A549 (cell line): ENCODE results near the gene CEP97. TPM values are rescaled to one million over a fixed set of nuclear protein-coding genes. Genes with fewer than 3 reads are reported as not detected.

Experiments used
- ATOH8 ChIP-seq: fragments of 250-450 bp; sonication (Bioruptor Pico); IDR thresholded peaks from 2 replicates; pipeline ENCODE4 v1.5.0; 2020; ENCODE audit warnings: low read depth, mild to moderate bottlenecking, moderate library complexity
- BHLHE40 ChIP-seq: IDR thresholded peaks from 2 replicates; pipeline ENCODE4 v1.6.1; 2012; ENCODE audit warnings: low read depth, low read length, inconsistent platforms
- CBX2 ChIP-seq: fragments of 200-600 bp; sonication (generic); IDR thresholded peaks from 2 replicates; pipeline ENCODE4 v1.6.1; 2016; ENCODE audit warnings: low read depth, mild to moderate bottlenecking, borderline replicate concordance
- CBX8 ChIP-seq: fragments of 200-600 bp; sonication (generic); IDR thresholded peaks from 2 replicates; pipeline ENCODE4 v1.6.1; 2016
- CHD2 ChIP-seq: fragments of 150-350 bp; IDR thresholded peaks from 2 replicates; pipeline ENCODE4 v1.6.1; 2014; ENCODE audit warnings: low read length; ENCODE audit not compliant: partially characterized antibody
- CTCF ChIP-seq: fragments of >200 bp; sonication (Bioruptor Twin); formaldehyde crosslinking; IDR thresholded peaks from 3 replicates; pipeline ENCODE4 v1.5.1; 2016
- E2F6 ChIP-seq: IDR thresholded peaks from 2 replicates; pipeline ENCODE4 v1.6.1; 2012; ENCODE audit warnings: low read depth, borderline replicate concordance
- EHMT2 ChIP-seq: fragments of 200-600 bp; sonication (generic); IDR thresholded peaks from 2 replicates; pipeline ENCODE4 v1.6.1; 2016; ENCODE audit warnings: antibody characterized with exemption, low read depth, mild to moderate bottlenecking, moderate library complexity
- EP300 ChIP-seq, 2 experiments: fragments of >200 bp; sonication (Bioruptor Twin); formaldehyde crosslinking; IDR thresholded peaks; 2 replicates in 1 of 2; 3 replicates in 1 of 2; pipeline ENCODE4 v1.6.1; 2016 to 2017
- ESRRA ChIP-seq: fragments of 150-350 bp; IDR thresholded peaks from 2 replicates; pipeline ENCODE4 v1.6.1; 2014; ENCODE audit warnings: mild to moderate bottlenecking, low read length, borderline replicate concordance
- FOSB ChIP-seq: fragments of 250-450 bp; sonication (Bioruptor Pico); IDR thresholded peaks from 2 replicates; pipeline ENCODE4 v1.5.0; 2020; ENCODE audit warnings: mild to moderate bottlenecking, moderate library complexity
- FOSL2 ChIP-seq, 2 experiments: fragments of 450-650 bp in 1 of 2; fragments of >200 bp in 1 of 2; sonication (Bioruptor Twin) in 1 of 2; formaldehyde crosslinking; IDR thresholded peaks; 2 replicates each; pipeline versions ENCODE4 v1.5.0 to v1.6.1; 2016 to 2020; ENCODE audit warnings: mild to moderate bottlenecking in 1 of 2, moderate library complexity in 1 of 2
- FOXS1 ChIP-seq: fragments of 250-450 bp; sonication (Bioruptor Pico); IDR thresholded peaks from 2 replicates; pipeline ENCODE4 v1.5.0; 2020; ENCODE audit warnings: mild to moderate bottlenecking, moderate library complexity
- HDAC2 ChIP-seq: fragments of 200-600 bp; sonication (generic); IDR thresholded peaks from 2 replicates; pipeline ENCODE4 v1.6.1; 2016
- HES2 ChIP-seq: fragments of >200 bp; sonication (Bioruptor Twin); formaldehyde crosslinking; IDR thresholded peaks from 2 replicates; pipeline ENCODE4 v1.6.1; 2016
- HMGXB4 ChIP-seq: fragments of 250-450 bp; sonication (Bioruptor Pico); IDR thresholded peaks from 2 replicates; pipeline ENCODE4 v1.5.0; 2021; ENCODE audit warnings: mild to moderate bottlenecking, moderate library complexity, borderline replicate concordance
- HOXA7 ChIP-seq: fragments of 250-450 bp; sonication (Bioruptor Pico); IDR thresholded peaks from 2 replicates; pipeline ENCODE4 v1.5.0; 2020; ENCODE audit warnings: mild to moderate bottlenecking, moderate library complexity
- HOXB5 ChIP-seq: fragments of 250-450 bp; sonication (Bioruptor Pico); IDR thresholded peaks from 2 replicates; pipeline ENCODE4 v1.5.0; 2020; ENCODE audit warnings: mild to moderate bottlenecking, moderate library complexity
- KDM1A ChIP-seq: fragments of 200-600 bp; sonication (generic); IDR thresholded peaks from 2 replicates; pipeline ENCODE4 v1.6.1; 2016; ENCODE audit warnings: low read depth, mild to moderate bottlenecking
- KDM5A ChIP-seq: fragments of 200-600 bp; sonication (generic); IDR thresholded peaks from 2 replicates; pipeline ENCODE4 v1.6.1; 2016; ENCODE audit warnings: antibody characterized with exemption, mild to moderate bottlenecking
- MYC ChIP-seq: IDR thresholded peaks from 2 replicates; pipeline ENCODE4 v1.6.1; 2012; ENCODE audit warnings: mild to moderate bottlenecking, inconsistent platforms, low read length, improper control_type of control experiment, borderline replicate concordance
- PBX3 ChIP-seq: IDR thresholded peaks from 2 replicates; pipeline ENCODE4 v1.6.1; 2012
- POLR2A ChIP-seq: IDR thresholded peaks from 2 replicates; pipeline ENCODE4 v1.6.1; 2012; ENCODE audit warnings: mild to moderate bottlenecking, low read length
- RAD21 ChIP-seq, 2 experiments: fragments of >200 bp in 1 of 2; sonication (Bioruptor Twin) in 1 of 2; formaldehyde crosslinking in 1 of 2; IDR thresholded peaks in 1 of 2; conservative IDR thresholded peaks in 1 of 2; 2 replicates in 1 of 2; 3 replicates in 1 of 2; pipeline ENCODE4 v1.6.1; 2012 to 2018; ENCODE audit warnings: inconsistent platforms in 1 of 2
- RCOR1 ChIP-seq: fragments of 150-350 bp; IDR thresholded peaks from 2 replicates; pipeline ENCODE4 v1.6.1; 2014; ENCODE audit warnings: antibody characterized with exemption, low read length, low read depth
- REST ChIP-seq: fragments of 200-600 bp; sonication (generic); IDR thresholded peaks from 2 replicates; pipeline ENCODE4 v1.6.1; 2016; ENCODE audit warnings: antibody characterized with exemption, mild to moderate bottlenecking, moderate library complexity
- RFX5 ChIP-seq: fragments of 450-650 bp; IDR thresholded peaks from 2 replicates; pipeline ENCODE4 v1.7.1; 2014; ENCODE audit warnings: antibody characterized with exemption, mild to moderate bottlenecking, moderate library complexity
- SMC3 ChIP-seq: fragments of >200 bp; sonication (Bioruptor Twin); formaldehyde crosslinking; IDR thresholded peaks from 3 replicates; pipeline ENCODE4 v1.6.1; 2018; ENCODE audit warnings: inconsistent platforms
- TFCP2L1 ChIP-seq: fragments of 250-450 bp; sonication (Bioruptor Pico); IDR thresholded peaks from 2 replicates; pipeline ENCODE4 v1.5.0; 2021; ENCODE audit warnings: mild to moderate bottlenecking
- TP53 ChIP-seq: fragments of 250-450 bp; sonication (Bioruptor Pico); IDR thresholded peaks from 2 replicates; pipeline ENCODE4 v1.5.0; 2021; ENCODE audit warnings: mild to moderate bottlenecking, moderate library complexity
- ZFP36 ChIP-seq: fragments of 450-650 bp; IDR thresholded peaks from 2 replicates; pipeline ENCODE4 v1.6.1; 2014; ENCODE audit warnings: borderline replicate concordance; ENCODE audit not compliant: partially characterized antibody
- ZSCAN20 ChIP-seq: fragments of 250-450 bp; sonication (Bioruptor Pico); IDR thresholded peaks from 2 replicates; pipeline ENCODE4 v1.8.0; 2022; ENCODE audit warnings: mild to moderate bottlenecking, moderate library complexity
- polyA plus RNA-seq, 4 experiments: library from polyadenylated mRNA; depleted of rRNA in 3 of 4; stranded (reverse); fragments of >200 nt; fragmentation: RNase III in 1 of 4; extraction: RNeasy Plus Mini Kit Qiagen cat#74134 plus additional on column Dnase treatment in 1 of 4; gene quantifications; 2 replicates in 3 of 4; 3 replicates in 1 of 4; pipeline ENCODE4 v1.2.3, GENCODE V29; 2011 to 2017

Gene CEP97
- polyA plus RNA-seq, 2 of the 4 experiments (the other 2 are of a cell fraction) = 4.0 to 5.1 TPM

- TF ChIP-seq MYC (peak; percentile 95), CBX8 (no peak), HES2 (no peak), REST (no peak), RAD21 (conservative IDR thresholded peaks at IDR 0.05 in 1 of 2, IDR thresholded peaks at IDR 0.05 in 1 of 2) (peak in 1 of 2 experiments; percentile 25; a peak in 3 of 5 replicates), ESRRA (no peak), E2F6 (0 out of 2 replicates have a peak, but pooled peaks have one; percentile 40), EHMT2 (no peak), CTCF (peak; percentile 37; the same call in 2 of the 3 replicates), BHLHE40 (no peak), SMC3 (0 out of 3 replicates have a peak, but pooled peaks have one; percentile 17), FOSB (CRISPR knock-in tag) (no peak), KDM5A (peak; percentile 58), HOXB5 (CRISPR knock-in tag) (no peak), RFX5 (no peak), RCOR1 (no peak), FOSL2 (IDR thresholded peaks at IDR 0.05) (no peak), FOSL2 (CRISPR knock-in tag; IDR thresholded peaks at IDR 0.05) (peak; percentile 30; the same call in 1 of the 2 replicates), KDM1A (no peak), CHD2 (no peak), TFCP2L1 (0 out of 2 replicates have a peak, but pooled peaks have one; percentile 46), TP53 (CRISPR knock-in tag) (0 out of 2 replicates have a peak, but pooled peaks have one; percentile 36), EP300 (IDR thresholded peaks at IDR 0.05) (no peak), HMGXB4 (CRISPR knock-in tag) (no peak), ZSCAN20 (CRISPR knock-in tag) (no peak), POLR2A (peak; percentile 60), HDAC2 (no peak), PBX3 (no peak), ATOH8 (no peak), HOXA7 (CRISPR knock-in tag) (no peak), ZFP36 (no peak), CBX2 (no peak), FOXS1 (CRISPR knock-in tag) (no peak)
These were observed 47.5 kb upstream of the CEP97 start, which contains the start of gene ZBTB11 (continued) for GRCh38 chr3:101676765-101677435.
